ENCODE measurements around the gene RAET1L.

- TF ChIP-seq CTCF (conservative IDR thresholded peaks at IDR 0.05; ENCODE audit: low read depth, low read length) (no peak), RCOR1 (IDR thresholded peaks at IDR 0.05; ENCODE audit: insufficient replicate concordance, low read length) (no peak), SMC3 (IDR thresholded peaks at IDR 0.05; ENCODE audit: low read depth, low read length) (no peak), RAD21 (IDR thresholded peaks at IDR 0.05; ENCODE audit: low read length) (no peak)
Measured at GRCh38 chr6:150072201-150072600, 46.9 kb upstream of the RAET1L start.

Data from IMR-90 (cell line).